Uterus (tissue), 2 donors: Measurements from ENCODE around the gene LRBA.

Experiments used
- CTCF ChIP-seq, 4 experiments: fragments of 200-600 bp in 2 of 4; fragments of 450-650 bp in 2 of 4; sonication (generic) in 2 of 4; IDR thresholded peaks; one replicate each; pipeline ENCODE4 v1.5.1; 2016 to 2019; ENCODE audit warnings: antibody characterized with exemption in 4 of 4, mild to moderate bottlenecking in 2 of 4, moderate library complexity in 1 of 4
- POLR2A ChIP-seq, 2 donors: fragments of 450-650 bp; IDR thresholded peaks; one replicate each; pipeline ENCODE4 v1.6.1; 2016; ENCODE audit warnings: antibody characterized with exemption in 2 of 2, mild to moderate bottlenecking in 1 of 2, moderate library complexity in 1 of 2

GRCh38 chr4:150525321-150525868 lies 489.7 kb downstream of the LRBA start:
- TF ChIP-seq CTCF (IDR thresholded peaks at IDR 0.05) (no peak), POLR2A (IDR thresholded peaks at IDR 0.05) (no peak)
